Measurements from ENCODE around the gene TAP1.

Gene TAP1

GRCh38 chr6:32842690-32843089, 10.8 kb downstream of the TAP1 start:
- no peaks in the 10 kb centered on the region for H3K27me3 ChIP-seq (ENCODE audit: insufficient read depth, low read length)
- H3K4me1 ChIP-seq (ENCODE audit: insufficient read depth, low read length, severe bottlenecking), result peaks cover 54% of the 10 kb centered on the region
- peaks cover 4% of the 10 kb centered on the region; the same call in 1 of the 2 replicates for H3K79me2 ChIP-seq (ENCODE audit: insufficient read depth, low read length)
- TF ChIP-seq EZH2 (IDR thresholded peaks at IDR 0.05; ENCODE audit: borderline replicate concordance, low read length) (no peak), CTCF (IDR thresholded peaks at IDR 0.05; ENCODE audit: low read length) (no peak)
- H3K9me3 ChIP-seq (ENCODE audit: low read length), result no peaks in the 10 kb centered on the region
- H2AFZ ChIP-seq (ENCODE audit: low read length), result no peak overlapping the region
- H3K9ac ChIP-seq (ENCODE audit: low read length), result peak overlapping the region; percentile 97
- H3K27ac ChIP-seq (ENCODE audit: low read depth, low read length, poor library complexity, severe bottlenecking), result peak overlapping the region; percentile 95
- peaks cover 52% of the 10 kb centered on the region for H3K36me3 ChIP-seq (ENCODE audit: insufficient read depth, low read length)
- H3K4me2 ChIP-seq (ENCODE audit: low read length), result peak overlapping the region; percentile 84
- no peaks in the 10 kb centered on the region for H3F3A ChIP-seq (ENCODE audit: insufficient read depth, low read length)
- H3K4me3 ChIP-seq (ENCODE audit: low read depth, low read length, poor library complexity, severe bottlenecking), result peak overlapping the region; percentile 82
- H3K9me2 ChIP-seq (ENCODE audit: low read depth, low read length), result no peaks in the 10 kb centered on the region
- H4K20me1 ChIP-seq (ENCODE audit: insufficient read depth, low read length), result no peaks in the 10 kb centered on the region

GRCh38 chr6:32842021-32842650, 11.4 kb downstream of the TAP1 start:
- H3K9ac ChIP-seq (ENCODE audit: low read length), result peak overlapping the region; percentile 97; the same call in 1 of the 2 replicates

GRCh38 chr6:32840604-32841246, 12.8 kb downstream of the TAP1 start:
- Histone ChIP-seq H2AFZ (ENCODE audit: low read length) (no peak overlapping the region), H3K27me3 (ENCODE audit: insufficient read depth, low read length) (no peaks in the 10 kb centered on the region), H3K9me2 (ENCODE audit: low read depth, low read length) (no peaks in the 10 kb centered on the region), H3K4me1 (ENCODE audit: insufficient read depth, low read length, severe bottlenecking) (peaks cover 67% of the 10 kb centered on the region), H3K4me3 (ENCODE audit: low read depth, low read length, poor library complexity, severe bottlenecking) (no peak overlapping the region), H3K9me3 (ENCODE audit: low read length) (no peaks in the 10 kb centered on the region), H3K4me2 (ENCODE audit: low read length) (no peak overlapping the region), H3K9ac (ENCODE audit: low read length) (no peak overlapping the region), H3K79me2 (ENCODE audit: insufficient read depth, low read length) (peaks cover 13% of the 10 kb centered on the region), H3K36me3 (ENCODE audit: insufficient read depth, low read length) (peaks cover 49% of the 10 kb centered on the region), H4K20me1 (ENCODE audit: insufficient read depth, low read length) (no peaks in the 10 kb centered on the region), H3K27ac (ENCODE audit: low read depth, low read length, poor library complexity, severe bottlenecking) (peak overlapping the region; percentile 41), H3F3A (ENCODE audit: insufficient read depth, low read length) (no peaks in the 10 kb centered on the region)
- TF ChIP-seq CTCF (IDR thresholded peaks at IDR 0.05; ENCODE audit: low read length) (no peak), EZH2 (IDR thresholded peaks at IDR 0.05; ENCODE audit: borderline replicate concordance, low read length) (no peak)

More at GRCh38 chr6:32842021-32842650, 11.4 kb downstream of the TAP1 start:
- Histone ChIP-seq H2AFZ (ENCODE audit: low read length) (no peak overlapping the region), H3K36me3 (ENCODE audit: insufficient read depth, low read length) (peaks cover 49% of the 10 kb centered on the region), H4K20me1 (ENCODE audit: insufficient read depth, low read length) (no peaks in the 10 kb centered on the region), H3K9me2 (ENCODE audit: low read depth, low read length) (no peaks in the 10 kb centered on the region), H3K4me1 (ENCODE audit: insufficient read depth, low read length, severe bottlenecking) (peaks cover 60% of the 10 kb centered on the region), H3K27ac (ENCODE audit: low read depth, low read length, poor library complexity, severe bottlenecking) (peak overlapping the region; percentile 95), H3F3A (ENCODE audit: insufficient read depth, low read length) (no peaks in the 10 kb centered on the region), H3K4me2 (ENCODE audit: low read length) (peak overlapping the region; percentile 84; the same call in 1 of the 2 replicates), H3K4me3 (ENCODE audit: low read depth, low read length, poor library complexity, severe bottlenecking) (peak overlapping the region; percentile 82), H3K9me3 (ENCODE audit: low read length) (no peaks in the 10 kb centered on the region), H3K27me3 (ENCODE audit: insufficient read depth, low read length) (no peaks in the 10 kb centered on the region), H3K79me2 (ENCODE audit: insufficient read depth, low read length) (peaks cover 9% of the 10 kb centered on the region)
- no peak for TF ChIP-seq CTCF (IDR thresholded peaks at IDR 0.05; ENCODE audit: low read length)
- no peak for TF ChIP-seq EZH2 (IDR thresholded peaks at IDR 0.05; ENCODE audit: borderline replicate concordance, low read length)

All from OCI-LY1 (cell line).